ENCODE measurements around the gene LRRC45. TPM values are rescaled to one million over a fixed set of nuclear protein-coding genes. Genes with fewer than 3 reads are reported as not detected.

Gene LRRC45
- total RNA-seq, 1 experiment from 2014 or later: 34.3 TPM

GRCh38 chr17:82050761-82051641 lies 27.9 kb downstream of the LRRC45 start:
- peaks cover 43% of the 10 kb centered on the region for H3K36me3 ChIP-seq (ENCODE audit: insufficient read depth, low read length, poor library complexity, severe bottlenecking)
- peak overlapping the region; percentile 96 for H3K4me3 ChIP-seq (ENCODE audit: low read depth, low read length, poor library complexity, severe bottlenecking)
- peaks cover 9% of the 10 kb centered on the region for H3K4me1 ChIP-seq (ENCODE audit: insufficient read depth, low read length, poor library complexity, severe bottlenecking)
- TF ChIP-seq CTCF (conservative IDR thresholded peaks at IDR 0.05; ENCODE audit: low read depth, low read length): no peak
- ChIA-PET CTCF (interaction anchor here (0.5 to 1.7 kb wide), 2 partner anchors 10 to 13 kb away, joined by 4 to 5 read pairs; partner anchors contain the start of gene DCXR), POLR2A (ENCODE audit: low non-redundant PET) (interaction anchor here (0.6 kb wide), 2 partner anchors 37 to 185 kb away, joined by 4 read pairs; no protein-coding TSS in a partner anchor)
- H3K27ac ChIP-seq (ENCODE audit: low read depth, low read length, poor library complexity, severe bottlenecking): peak overlapping the region; percentile 72
- BruUV-seq (replicated peaks): no TSS peak
- H3K27me3 ChIP-seq (replicated peaks; ENCODE audit: insufficient read depth, low read depth, low read length, poor library complexity): no peaks in the 10 kb centered on the region
- no peaks in the 10 kb centered on the region for H3K9me3 ChIP-seq (ENCODE audit: low read depth, low read length, poor library complexity, severe bottlenecking)
- no peak for DNase-seq (ENCODE audit: low spot score)
- intact Hi-C loops (cut with micrococcal nuclease; ENCODE audit: unreplicated experiment): no loop called here

DNA sequence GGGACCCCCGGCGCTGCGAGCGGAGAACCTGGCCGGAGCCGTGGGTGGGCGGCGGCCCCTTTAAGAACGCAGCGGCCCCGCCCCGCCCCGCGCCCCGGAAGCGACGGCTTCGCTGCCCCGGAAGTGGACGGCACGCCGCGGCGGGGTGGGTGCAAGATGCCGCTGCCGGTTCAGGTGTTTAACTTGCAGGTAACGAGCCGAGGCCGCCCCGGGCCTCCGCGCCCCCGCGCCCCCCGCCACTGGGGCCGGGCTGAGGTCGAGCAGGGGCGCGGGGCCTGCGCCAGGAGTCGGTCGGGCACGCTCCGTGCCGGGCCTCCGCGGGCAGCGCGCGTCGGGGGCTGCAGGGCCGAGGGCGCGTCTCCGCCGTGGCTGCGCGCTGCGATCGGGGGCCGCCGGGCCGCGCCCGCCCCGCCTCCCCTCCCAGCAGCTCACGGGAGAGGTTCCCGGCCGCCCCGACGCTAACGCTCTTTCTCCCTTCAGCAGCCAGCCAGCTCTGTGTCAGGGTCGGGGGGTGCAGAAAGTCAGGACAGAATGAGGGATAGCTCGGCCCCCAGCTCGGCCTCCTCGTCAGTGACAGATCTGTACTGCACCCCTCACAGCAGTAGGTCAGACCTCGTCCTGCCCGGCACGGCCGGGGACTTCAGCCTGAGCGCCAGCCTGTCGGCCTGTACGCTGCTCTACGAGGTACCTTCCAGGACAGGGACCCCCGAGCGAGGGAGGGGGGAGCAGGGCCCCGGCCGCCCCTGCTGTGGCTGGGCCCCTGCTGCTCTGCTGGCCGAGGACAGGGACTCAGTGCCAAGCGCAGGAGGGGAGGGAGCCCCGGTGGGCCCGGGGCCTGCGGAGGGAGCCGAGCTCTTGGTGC lies 28.9 kb downstream of the LRRC45 start, which contains the start of the genes GPS1 and RFNG:
Gene GPS1 (plus strand): TSS at position 123 of the 862 bp plus-strand sequence. CDS start 34 bp downstream, at position 157.
Gene RFNG (minus strand): TSS at position 36 of the 862 bp plus-strand sequence. CDS start 45 bp downstream, outside the sequence.
- ChIA-PET POLR2A (ENCODE audit: low non-redundant PET) (no interaction called here), CTCF (interaction anchor here (0.5 to 0.6 kb wide), 3 partner anchors 11 to 51 kb away, joined by 3 to 5 read pairs (median 4); no protein-coding TSS in a partner anchor)
- peak within 1 kb of the TSS; percentile 73 for H3K27ac ChIP-seq (ENCODE audit: low read depth, low read length, poor library complexity, severe bottlenecking)
- intact Hi-C loops (cut with micrococcal nuclease; ENCODE audit: unreplicated experiment): no loop called here
- DNase-seq (ENCODE audit: low spot score): peak; percentile 81
- H3K36me3 ChIP-seq (ENCODE audit: insufficient read depth, low read length, poor library complexity, severe bottlenecking): peaks cover 52% of the 10 kb centered on the region
- peak within 1 kb of the TSS; percentile 96 for H3K4me3 ChIP-seq (ENCODE audit: low read depth, low read length, poor library complexity, severe bottlenecking)
- TF ChIP-seq EZH2 (IDR thresholded peaks at IDR 0.05; ENCODE audit: borderline replicate concordance, low read depth, low read length, poor library complexity, severe bottlenecking): no peak
- no peak for TF ChIP-seq CTCF (conservative IDR thresholded peaks at IDR 0.05; ENCODE audit: low read depth, low read length)
- no peaks in the 10 kb centered on the region for H3K27me3 ChIP-seq (replicated peaks; ENCODE audit: insufficient read depth, low read depth, low read length, poor library complexity)
- H3K9me3 ChIP-seq (ENCODE audit: low read depth, low read length, poor library complexity, severe bottlenecking): no peaks in the 10 kb centered on the region
- H3K4me1 ChIP-seq (ENCODE audit: insufficient read depth, low read length, poor library complexity, severe bottlenecking): peaks cover 9% of the 10 kb centered on the region
- no TSS peak for BruUV-seq (replicated peaks)

GRCh38 chr17:82052638-82053059 lies 29.5 kb downstream of the LRRC45 start:
- H3K27me3 ChIP-seq (replicated peaks; ENCODE audit: insufficient read depth, low read depth, low read length, poor library complexity): no peaks in the 10 kb centered on the region
- H3K9me3 ChIP-seq (ENCODE audit: low read depth, low read length, poor library complexity, severe bottlenecking): no peaks in the 10 kb centered on the region
- intact Hi-C loops (cut with micrococcal nuclease; ENCODE audit: unreplicated experiment): no loop called here
- H3K4me3 ChIP-seq (ENCODE audit: low read depth, low read length, poor library complexity, severe bottlenecking): peak overlapping the region; percentile 96
- ChIA-PET CTCF (interaction anchor here (0.6 kb wide), 1 partner anchor 26 kb away, joined by 5 read pairs; no protein-coding TSS in a partner anchor), POLR2A (ENCODE audit: low non-redundant PET) (no interaction called here)
- H3K27ac ChIP-seq (ENCODE audit: low read depth, low read length, poor library complexity, severe bottlenecking): peak overlapping the region; percentile 73
- TF ChIP-seq CTCF (conservative IDR thresholded peaks at IDR 0.05; ENCODE audit: low read depth, low read length): no peak
- no peak for TF ChIP-seq EZH2 (IDR thresholded peaks at IDR 0.05; ENCODE audit: borderline replicate concordance, low read depth, low read length, poor library complexity, severe bottlenecking)
- H3K4me1 ChIP-seq (ENCODE audit: insufficient read depth, low read length, poor library complexity, severe bottlenecking): peaks cover 9% of the 10 kb centered on the region
- no TSS peak for BruUV-seq (replicated peaks)
- H3K36me3 ChIP-seq (ENCODE audit: insufficient read depth, low read length, poor library complexity, severe bottlenecking): peaks cover 55% of the 10 kb centered on the region
- no peak for DNase-seq (ENCODE audit: low spot score)
